Liver (tissue), 9 donors: Measurements from ENCODE around the gene PDE2A. TPM values are rescaled to one million over a fixed set of nuclear protein-coding genes. Genes with fewer than 3 reads are reported as not detected.

ENCODE experiments used
- DNase-seq: peaks from one replicate; pipeline ENCODE4 v3.0.0-alpha.2; 2017; ENCODE audit warnings: low spot score
- H3K27ac ChIP-seq, 2 donors: one replicate each; pipeline ENCODE4 v1.7.0; 2013; ENCODE audit warnings: inconsistent platforms in 2 of 2, low read length in 2 of 2, control low read depth in 1 of 2, low read depth in 1 of 2, mild to moderate bottlenecking in 1 of 2
- H3K27me3 ChIP-seq, 4 donors: one replicate each; pipeline versions ENCODE4 v1.6.1 to v1.7.0; 2013; ENCODE audit warnings: low read length in 3 of 4, inconsistent platforms in 1 of 4, mild to moderate bottlenecking in 1 of 4, moderate library complexity in 1 of 4; ENCODE audit not compliant: control insufficient read depth in 4 of 4, insufficient read depth in 4 of 4
- H3K36me3 ChIP-seq, 4 donors: one replicate each; pipeline versions ENCODE4 v1.6.1 to v1.7.0; 2013; ENCODE audit warnings: low read length in 3 of 4, mild to moderate bottlenecking in 3 of 4, low read depth in 1 of 4, moderate library complexity in 1 of 4; ENCODE audit not compliant: control insufficient read depth in 4 of 4, insufficient read depth in 3 of 4
- H3K4me1 ChIP-seq, 4 donors: one replicate each; pipeline versions ENCODE4 v1.6.1 to v1.7.0; 2013; ENCODE audit warnings: low read length in 3 of 4, mild to moderate bottlenecking in 3 of 4, moderate library complexity in 1 of 4; ENCODE audit not compliant: control insufficient read depth in 4 of 4, insufficient read depth in 4 of 4
- H3K4me3 ChIP-seq, 3 donors: one replicate each; pipeline versions ENCODE4 v1.6.1 to v1.7.0; 2013; ENCODE audit warnings: low read length in 3 of 3, control low read depth in 1 of 3, low read depth in 1 of 3, mild to moderate bottlenecking in 1 of 3
- H3K9ac ChIP-seq, 2 donors: one replicate each; pipeline ENCODE4 v1.7.0; 2013; ENCODE audit warnings: low read length in 2 of 2, mild to moderate bottlenecking in 2 of 2, moderate library complexity in 2 of 2, control low read depth in 1 of 2, low read depth in 1 of 2
- H3K9me3 ChIP-seq, 4 donors: one replicate each; pipeline versions ENCODE4 v1.6.1 to v1.7.0; 2013; ENCODE audit warnings: low read length in 3 of 4; ENCODE audit not compliant: control insufficient read depth in 4 of 4
- ATF3 ChIP-seq: IDR thresholded peaks from 2 replicates; pipeline ENCODE4 v1.6.1; 2016; ENCODE audit warnings: antibody characterized with exemption
- CTCF ChIP-seq: fragments of 150-350 bp; IDR thresholded peaks from 2 replicates; pipeline ENCODE4 v1.5.1; 2017; ENCODE audit warnings: improper control_type of control experiment, low read depth, low read length; ENCODE audit not compliant: missing input control
- EGR1 ChIP-seq, 2 donors: IDR thresholded peaks; 2 replicates each; pipeline ENCODE4 v1.6.1; 2016 to 2018; ENCODE audit warnings: antibody characterized with exemption in 2 of 2, low read depth in 2 of 2
- FOXA1 ChIP-seq: IDR thresholded peaks from 2 replicates; pipeline ENCODE4 v1.6.1; 2016; ENCODE audit warnings: antibody characterized with exemption
- FOXA2 ChIP-seq: IDR thresholded peaks from 2 replicates; pipeline ENCODE4 v1.6.1; 2016; ENCODE audit warnings: antibody characterized with exemption
- GABPA ChIP-seq, 2 donors: IDR thresholded peaks in 1 of 2; conservative IDR thresholded peaks in 1 of 2; 2 replicates each; pipeline ENCODE4 v1.6.1; 2016; ENCODE audit warnings: antibody characterized with exemption in 2 of 2, mild to moderate bottlenecking in 1 of 2, moderate library complexity in 1 of 2
- HNF4A ChIP-seq, 2 donors: conservative IDR thresholded peaks; 2 replicates each; pipeline ENCODE4 v1.6.1; 2016; ENCODE audit warnings: antibody characterized with exemption in 2 of 2, mild to moderate bottlenecking in 2 of 2
- HNF4G ChIP-seq: IDR thresholded peaks from 2 replicates; pipeline ENCODE4 v1.6.1; 2016; ENCODE audit warnings: antibody characterized with exemption
- JUND ChIP-seq, 2 donors: IDR thresholded peaks; 2 replicates each; pipeline ENCODE4 v1.6.1; 2016; ENCODE audit warnings: antibody characterized with exemption in 2 of 2
- MAX ChIP-seq: IDR thresholded peaks from 2 replicates; pipeline ENCODE4 v1.6.1; 2016; ENCODE audit warnings: antibody characterized with exemption
- NR2F2 ChIP-seq: IDR thresholded peaks from 2 replicates; pipeline ENCODE4 v1.6.1; 2016; ENCODE audit warnings: antibody characterized with exemption
- RAD21 ChIP-seq, 2 donors: IDR thresholded peaks; 2 replicates each; pipeline ENCODE4 v1.6.1; 2016; ENCODE audit warnings: antibody characterized with exemption in 2 of 2, mild to moderate bottlenecking in 2 of 2
- REST ChIP-seq: IDR thresholded peaks from 2 replicates; pipeline ENCODE4 v1.6.1; 2016; ENCODE audit warnings: antibody characterized with exemption, mild to moderate bottlenecking
- RXRA ChIP-seq, 2 donors: IDR thresholded peaks; 2 replicates each; pipeline ENCODE4 v1.6.1; 2017 to 2018; ENCODE audit warnings: antibody characterized with exemption in 2 of 2, mild to moderate bottlenecking in 1 of 2
- SP1 ChIP-seq: IDR thresholded peaks from 2 replicates; pipeline ENCODE4 v1.6.1; 2018; ENCODE audit warnings: antibody characterized with exemption, mild to moderate bottlenecking
- TAF1 ChIP-seq: conservative IDR thresholded peaks from 2 replicates; pipeline ENCODE4 v1.6.1; 2016; ENCODE audit warnings: antibody characterized with exemption, mild to moderate bottlenecking
- YY1 ChIP-seq: IDR thresholded peaks from 2 replicates; pipeline ENCODE4 v1.6.1; 2016; ENCODE audit warnings: antibody characterized with exemption, mild to moderate bottlenecking
- ZBTB33 ChIP-seq: IDR thresholded peaks from 2 replicates; pipeline ENCODE4 v1.6.1; 2016; ENCODE audit warnings: antibody characterized with exemption
- WGBS: extraction: QIAGEN DNeasy Blood & Tissue Kit; methylation state at CpG from one replicate; pipeline ENCODE4 v1.1.7; 2013; 5-methylcytosine and 5-hydroxymethylcytosine counted together
- polyA plus RNA-seq, 2 donors: library from polyadenylated mRNA; stranded (reverse) in 1 of 2; unstranded in 1 of 2; fragments of 200-250 nt in 1 of 2; fragments of >200 nt in 1 of 2; fragmentation: Nextera tagmentation in 1 of 2; extraction: Ambion mirVana in 1 of 2; gene quantifications; one replicate each; pipeline versions ENCODE4 v1.2.1 to v1.2.3, GENCODE V29; 2013 to 2015
- total RNA-seq, 2 donors: library from RNA; depleted of rRNA; stranded (reverse); fragments of >200 nt; gene quantifications; one replicate each; pipeline ENCODE4 v1.2.3, GENCODE V29; 2014
- donor health status: healthy.
- donor health status: healthy.
- donor health status: healthy.
- donor health status: healthy.
- donor health status: healthy.

The PDE2A gene
- total and polyA plus RNA-seq, 4 donors: 4.3 to 32.8 (median 12.9) TPM

GRCh38 chr11:72535194-72535547 is 139.1 kb downstream of the PDE2A start:
- Histone ChIP-seq H3K9me3 (no peaks in the 10 kb centered on the region), H3K4me1 (no peaks in the 10 kb centered on the region), H3K4me3 (no peak overlapping the region), H3K9ac (no peak overlapping the region), H3K27me3 (peaks cover 0 to 4% (median 0%) of the 10 kb centered on the region in 4 donors), H3K36me3 (no peaks in the 10 kb centered on the region), H3K27ac (no peak overlapping the region)
- 51% methylated on average over 3 of the region's 3 CpGs for WGBS
- no peak for DNase-seq
- no peak for TF ChIP-seq YY1
- no peak for TF ChIP-seq RAD21 (IDR thresholded peaks at IDR 0.05)
- TF ChIP-seq MAX: no peak
- no peak for TF ChIP-seq ZBTB33
- TF ChIP-seq FOXA1: no peak
- TF ChIP-seq REST: no peak
- no peak for TF ChIP-seq JUND (IDR thresholded peaks at IDR 0.05)
- no peak for TF ChIP-seq HNF4A (conservative IDR thresholded peaks at IDR 0.05)
- TF ChIP-seq NR2F2: no peak
- no peak for TF ChIP-seq RXRA (IDR thresholded peaks at IDR 0.05)
- no peak for TF ChIP-seq EGR1 (IDR thresholded peaks at IDR 0.05; ENCODE audit: low read depth in 2 of 2)
- no peak for TF ChIP-seq HNF4G
- TF ChIP-seq GABPA (IDR thresholded peaks at IDR 0.05 in 1 of 2, conservative IDR thresholded peaks at IDR 0.05 in 1 of 2): no peak
- no peak for TF ChIP-seq FOXA2
- TF ChIP-seq TAF1: no peak
- no peak for TF ChIP-seq SP1
- no peak for TF ChIP-seq ATF3
- TF ChIP-seq CTCF: no peak
